Osteoblast (primary cell): Measurements from ENCODE around the gene TSEN15. TPM values are rescaled to one million over a fixed set of nuclear protein-coding genes. Genes with fewer than 3 reads are reported as not detected.

Experiments
- DNase-seq: peaks from one replicate; pipeline ENCODE4 v3.0.0; 2011; ENCODE audit warnings: low spot score, mixed read lengths; ENCODE audit not compliant: insufficient read length; ENCODE audit errors: missing footprints
- H2AFZ ChIP-seq: 2 replicates; pipeline ENCODE4 v1.6.0; 2011; ENCODE audit warnings: mild to moderate bottlenecking, low read length
- H3K27ac ChIP-seq: 2 replicates; pipeline ENCODE4 v1.5.1; 2011; ENCODE audit warnings: mild to moderate bottlenecking, low read depth, low read length, moderate library complexity
- H3K27me3 ChIP-seq: 2 replicates; pipeline ENCODE4 v1.6.0; 2012; ENCODE audit warnings: mild to moderate bottlenecking, control low read depth, inconsistent platforms, low read length, moderate library complexity; ENCODE audit not compliant: insufficient read depth
- H3K36me3 ChIP-seq: 2 replicates; pipeline ENCODE4 v1.5.1; 2011; ENCODE audit warnings: mild to moderate bottlenecking, low read length, control low read depth, moderate library complexity; ENCODE audit not compliant: insufficient read depth
- H3K4me1 ChIP-seq: 2 replicates; pipeline ENCODE4 v1.5.1; 2011; ENCODE audit warnings: mild to moderate bottlenecking, low read length, control low read depth, moderate library complexity; ENCODE audit not compliant: insufficient read depth
- H3K4me2 ChIP-seq: 2 replicates; pipeline ENCODE4 v1.6.0; 2011; ENCODE audit warnings: mild to moderate bottlenecking, low read length; ENCODE audit not compliant: insufficient read depth
- H3K4me3 ChIP-seq: fragments of 200-600 bp; sonication (generic); 3 replicates; pipeline ENCODE4 v1.5.1; 2012; ENCODE audit warnings: mild to moderate bottlenecking, low read length, inconsistent platforms; ENCODE audit not compliant: insufficient read depth
- H3K79me2 ChIP-seq: 2 replicates; pipeline ENCODE4 v1.6.0; 2012; ENCODE audit warnings: mild to moderate bottlenecking, low read length, control low read depth, inconsistent platforms; ENCODE audit not compliant: insufficient read depth
- H3K9me3 ChIP-seq: 2 replicates; pipeline ENCODE4 v1.5.1; 2011; ENCODE audit warnings: low read depth, low read length, control low read depth
- H4K20me1 ChIP-seq: 2 replicates; pipeline ENCODE4 v1.6.0; 2012; ENCODE audit warnings: mild to moderate bottlenecking, low read length, control low read depth; ENCODE audit not compliant: insufficient read depth
- total RNA-seq: library from RNA; depleted of rRNA; stranded (reverse); fragments of >200 nt; gene quantifications from 2 replicates; pipeline ENCODE4 v1.2.3, GENCODE V29; 2012
- TF ChIP-seq, protein P1 (sequence below): IDR thresholded peaks from 2 replicates; pipeline ENCODE4 v1.5.1; 2011; ENCODE audit warnings: mild to moderate bottlenecking, low read depth, low read length, moderate library complexity; ENCODE audit errors: extremely low read depth

TSEN15 gene
- total RNA-seq, 1 donor: 51.8 TPM

DNA sequence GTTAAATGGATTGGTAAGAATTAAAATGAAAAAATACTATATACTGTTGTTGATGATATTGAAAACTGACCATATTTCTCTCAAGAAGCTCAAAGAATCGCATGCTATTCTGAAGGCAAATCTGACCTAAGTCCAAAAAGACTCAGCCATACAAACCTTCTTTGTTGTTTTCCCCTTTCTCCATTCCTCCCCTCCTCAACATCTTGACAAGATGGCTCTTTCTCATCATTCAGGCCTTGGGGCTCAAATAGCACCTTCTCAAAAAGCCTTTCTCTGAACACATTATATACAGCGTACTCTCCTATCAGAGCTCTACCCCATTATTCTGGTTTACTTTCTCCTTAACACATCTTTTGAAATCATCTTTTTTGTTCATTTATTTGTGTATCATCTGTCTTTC, 31.2 kb upstream of the TSEN15 start:
- no peak overlapping the region for H3K27ac ChIP-seq
- H3K36me3 ChIP-seq: no peaks in the 10 kb centered on the region
- H3K27me3 ChIP-seq: no peaks in the 10 kb centered on the region
- TF ChIP-seq, protein P1, sequence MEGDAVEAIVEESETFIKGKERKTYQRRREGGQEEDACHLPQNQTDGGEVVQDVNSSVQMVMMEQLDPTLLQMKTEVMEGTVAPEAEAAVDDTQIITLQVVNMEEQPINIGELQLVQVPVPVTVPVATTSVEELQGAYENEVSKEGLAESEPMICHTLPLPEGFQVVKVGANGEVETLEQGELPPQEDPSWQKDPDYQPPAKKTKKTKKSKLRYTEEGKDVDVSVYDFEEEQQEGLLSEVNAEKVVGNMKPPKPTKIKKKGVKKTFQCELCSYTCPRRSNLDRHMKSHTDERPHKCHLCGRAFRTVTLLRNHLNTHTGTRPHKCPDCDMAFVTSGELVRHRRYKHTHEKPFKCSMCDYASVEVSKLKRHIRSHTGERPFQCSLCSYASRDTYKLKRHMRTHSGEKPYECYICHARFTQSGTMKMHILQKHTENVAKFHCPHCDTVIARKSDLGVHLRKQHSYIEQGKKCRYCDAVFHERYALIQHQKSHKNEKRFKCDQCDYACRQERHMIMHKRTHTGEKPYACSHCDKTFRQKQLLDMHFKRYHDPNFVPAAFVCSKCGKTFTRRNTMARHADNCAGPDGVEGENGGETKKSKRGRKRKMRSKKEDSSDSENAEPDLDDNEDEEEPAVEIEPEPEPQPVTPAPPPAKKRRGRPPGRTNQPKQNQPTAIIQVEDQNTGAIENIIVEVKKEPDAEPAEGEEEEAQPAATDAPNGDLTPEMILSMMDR: no peak
- no peaks in the 10 kb centered on the region for H3K79me2 ChIP-seq
- no peak overlapping the region for H3K4me3 ChIP-seq
- no peaks in the 10 kb centered on the region for H3K9me3 ChIP-seq
- no peak for DNase-seq
- H4K20me1 ChIP-seq: no peaks in the 10 kb centered on the region
- H3K4me2 ChIP-seq: no peak overlapping the region
- H3K4me1 ChIP-seq: peaks cover 8% of the 10 kb centered on the region
- H2AFZ ChIP-seq: no peak overlapping the region

DNA sequence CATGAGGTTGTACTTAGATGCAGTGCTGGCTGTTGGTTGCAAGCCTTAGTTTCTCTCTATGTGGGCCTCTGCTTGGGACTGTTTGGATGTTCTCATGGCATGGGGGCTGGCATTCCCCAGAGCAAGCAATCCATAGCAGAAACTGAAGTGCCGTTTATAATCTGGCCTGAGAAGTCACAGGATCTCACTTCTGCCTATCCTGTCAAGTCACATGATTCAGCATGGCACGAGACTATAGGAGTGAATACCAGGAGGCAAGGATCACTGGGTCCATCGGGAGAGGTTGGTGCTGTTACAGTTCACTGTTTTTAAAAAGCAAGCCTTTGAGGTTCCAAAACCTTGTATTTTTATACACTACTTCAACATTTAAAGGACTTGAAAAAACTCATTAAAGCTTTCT, 30.7 kb upstream of the TSEN15 start:
- Histone ChIP-seq H2AFZ (no peak overlapping the region), H3K27ac (no peak overlapping the region), H3K36me3 (no peaks in the 10 kb centered on the region), H3K27me3 (no peaks in the 10 kb centered on the region), H3K9me3 (no peaks in the 10 kb centered on the region), H3K4me3 (no peak overlapping the region), H3K79me2 (no peaks in the 10 kb centered on the region), H3K4me1 (peaks cover 13% of the 10 kb centered on the region), H3K4me2 (no peak overlapping the region), H4K20me1 (no peaks in the 10 kb centered on the region)
- TF ChIP-seq, protein P1: no peak
- DNase-seq: no peak

DNA sequence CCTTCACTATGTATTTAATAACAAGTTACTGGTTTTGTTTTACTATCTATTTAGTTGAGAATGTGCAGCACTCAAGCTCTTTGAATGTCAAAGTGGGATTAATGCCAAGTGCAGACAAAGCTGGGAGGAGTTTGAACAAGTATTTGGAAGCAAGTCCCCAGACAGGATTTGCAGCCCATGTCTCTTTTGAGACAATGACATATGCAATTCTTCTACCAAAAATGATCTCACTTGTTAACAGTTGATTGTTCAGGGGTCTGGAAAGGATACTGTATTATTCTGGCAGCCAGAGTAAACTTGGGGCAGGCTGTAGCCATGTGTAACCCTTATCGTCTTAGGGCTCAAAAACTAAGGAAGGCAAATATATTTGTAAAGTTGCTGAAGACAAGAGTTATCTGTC, 29.8 kb upstream of the TSEN15 start:
- Histone ChIP-seq H3K27ac (no peak overlapping the region), H3K79me2 (no peaks in the 10 kb centered on the region), H3K27me3 (no peaks in the 10 kb centered on the region), H4K20me1 (no peaks in the 10 kb centered on the region), H3K36me3 (no peaks in the 10 kb centered on the region), H3K4me3 (no peak overlapping the region), H3K4me1 (peaks cover 13% of the 10 kb centered on the region), H3K4me2 (no peak overlapping the region), H3K9me3 (no peaks in the 10 kb centered on the region), H2AFZ (no peak overlapping the region)
- TF ChIP-seq, protein P1: no peak
- DNase-seq: no peak

DNA sequence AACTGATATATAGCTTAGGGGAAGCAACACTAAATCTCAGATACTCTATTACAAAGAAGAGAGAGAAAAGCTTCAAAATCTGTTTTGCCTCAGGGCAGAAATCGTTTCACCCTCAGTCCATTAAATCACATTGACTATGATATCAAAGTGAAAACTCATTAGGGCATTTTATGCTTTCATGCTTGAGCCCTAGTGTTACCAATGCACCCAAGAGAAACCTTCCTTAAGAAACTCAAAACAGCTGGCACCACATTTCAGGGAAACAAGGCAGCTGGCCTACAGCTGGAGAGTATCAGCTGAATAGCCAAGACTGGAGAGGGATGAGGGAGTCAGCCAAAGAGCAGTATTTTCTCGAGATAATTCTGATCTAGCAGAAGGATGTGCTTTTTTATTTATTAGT, 28.9 kb upstream of the TSEN15 start:
- H3K9me3 ChIP-seq: no peaks in the 10 kb centered on the region
- no peaks in the 10 kb centered on the region for H3K36me3 ChIP-seq
- H3K4me1 ChIP-seq: peaks cover 13% of the 10 kb centered on the region
- no peaks in the 10 kb centered on the region for H3K79me2 ChIP-seq
- TF ChIP-seq, protein P1: no peak
- H2AFZ ChIP-seq: no peak overlapping the region
- no peak for DNase-seq
- no peak overlapping the region for H3K4me2 ChIP-seq
- no peaks in the 10 kb centered on the region for H3K27me3 ChIP-seq
- H3K4me3 ChIP-seq: no peak overlapping the region
- H4K20me1 ChIP-seq: no peaks in the 10 kb centered on the region
- H3K27ac ChIP-seq: no peak overlapping the region
